ENCODE results near the gene P3H4.

P3H4 gene

GRCh38 chr17:41760878-41761277 lies 50.9 kb downstream of the P3H4 start:
- no peak for DNase-seq (ENCODE audit: low read depth, low spot score)
- no peak overlapping the region for H3K4me3 ChIP-seq (ENCODE audit: low read depth, low read length)
- no peak for TF ChIP-seq CTCF (IDR thresholded peaks at IDR 0.05; ENCODE audit: insufficient read depth, low read length, missing control alignments)
- CTCF ChIA-PET: no interaction called here
- POLR2A ChIA-PET: no interaction called here

DNA sequence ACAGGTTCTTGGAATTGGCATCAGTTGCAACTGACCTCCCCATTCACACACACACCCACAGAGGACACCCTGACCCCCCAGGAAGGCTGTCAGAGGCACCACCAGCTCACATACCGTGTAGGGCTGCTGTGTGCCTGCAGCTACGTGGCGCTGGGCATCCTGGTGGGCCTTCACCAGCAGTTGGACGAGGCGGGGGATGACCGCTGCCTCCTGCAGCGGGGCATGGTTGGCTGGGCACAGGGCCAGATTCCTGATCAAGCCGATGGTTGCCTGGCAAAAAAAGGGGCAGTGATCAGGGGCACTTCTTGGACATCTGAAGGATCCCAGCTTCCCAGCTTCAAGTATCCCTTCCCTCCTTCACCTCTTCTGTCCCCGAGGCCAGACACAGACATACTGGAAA lies 53.1 kb downstream of the P3H4 start:
- ChIA-PET CTCF (interaction anchor here (1.4 to 1.7 kb wide), 2 partner anchors 28 to 63 kb away, joined by 3 to 5 read pairs; partner anchors contain the start of gene JUP), POLR2A (no interaction called here)
- TF ChIP-seq CTCF (IDR thresholded peaks at IDR 0.05; ENCODE audit: insufficient read depth, low read length, missing control alignments): no peak
- no peak overlapping the region for H3K4me3 ChIP-seq (ENCODE audit: low read depth, low read length)
- DNase-seq (ENCODE audit: low read depth, low spot score): no peak

DNA sequence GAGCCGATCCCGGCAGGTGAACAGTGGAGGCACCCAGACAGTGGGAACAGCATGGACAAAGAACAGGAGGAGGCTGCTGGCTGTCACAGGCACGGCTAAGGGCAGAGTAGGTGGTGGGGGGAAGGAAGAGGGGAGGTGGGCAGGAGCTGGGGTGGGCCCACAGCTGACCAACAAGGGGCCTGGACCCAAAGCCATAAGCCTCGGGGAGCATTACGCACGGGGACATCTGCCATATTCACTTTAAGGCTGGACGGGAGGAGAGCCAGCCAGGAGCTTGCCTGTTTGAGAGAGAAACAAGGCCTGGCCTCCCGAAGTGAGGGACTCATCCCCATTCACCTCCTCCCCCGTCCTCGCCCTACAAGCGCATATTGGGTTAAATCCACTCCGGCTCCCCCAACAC lies 57.7 kb downstream of the P3H4 start:
- TF ChIP-seq CTCF (IDR thresholded peaks at IDR 0.05; ENCODE audit: insufficient read depth, low read length, missing control alignments): no peak
- no peak for DNase-seq (ENCODE audit: low read depth, low spot score)
- H3K4me3 ChIP-seq (ENCODE audit: low read depth, low read length): no peak overlapping the region
- POLR2A ChIA-PET: no interaction called here
- CTCF ChIA-PET: interaction anchor here (1.7 to 4.9 kb wide), 3 partner anchors 12 to 47 kb away, joined by 8 to 23 read pairs (median 22); no protein-coding TSS in a partner anchor

Data from AG04449 (cell line).